ENCODE data around the gene DIP2A. TPM values are rescaled to one million over a fixed set of nuclear protein-coding genes. Genes with fewer than 3 reads are reported as not detected.

DIP2A gene
- polyA plus RNA-seq, 3 donors = 4.6 to 55.4 (median 6.1) TPM

DNA sequence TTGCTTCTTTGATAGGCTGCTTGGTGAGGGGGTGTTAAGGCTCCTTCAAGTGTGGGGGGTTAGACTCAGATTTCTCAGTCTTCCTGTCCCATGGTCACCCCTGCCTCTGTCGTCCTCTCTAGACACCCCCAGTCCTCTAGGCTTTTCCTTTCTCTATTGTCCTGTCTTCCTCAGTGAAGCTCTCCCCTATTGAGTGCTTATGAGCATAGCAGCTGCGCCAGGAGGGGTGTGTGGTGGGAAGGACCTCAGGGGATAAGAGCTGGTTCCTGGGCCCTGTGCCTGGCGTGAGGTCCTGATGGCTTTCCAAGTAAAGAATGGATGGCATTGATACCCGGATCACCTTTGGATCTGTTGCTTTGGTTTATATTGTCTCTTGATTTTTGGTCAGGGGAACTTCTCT, 69.1 kb downstream of the DIP2A start:
- whole genome bisulfite sequencing (ENCODE audit: insufficient coverage) = 100% methylated on average over 1 of the region's 4 CpGs
- peaks cover 0 to 2% (median 0%) of the 10 kb centered on the region in 3 donors for H3K27me3 Mint-ChIP-seq (ENCODE audit: low read depth in 3 of 3)

GRCh38 chr21:46532080-46532479, 73.4 kb downstream of the DIP2A start:
- Histone ChIP-seq H3K27me3 (ENCODE audit: control insufficient read depth in 2 of 2, insufficient read depth in 2 of 2, low read length in 2 of 2) (no peaks in the 10 kb centered on the region), H3K27ac (ENCODE audit: low read depth in 1 of 2, low read length in 2 of 2) (no peak overlapping the region), H3K9ac (ENCODE audit: insufficient read depth, low read length, poor library complexity, severe bottlenecking) (no peak overlapping the region), H3K4me2 (replicated peaks; ENCODE audit: extremely low read depth, low read length, poor library complexity, severe bottlenecking) (no peak overlapping the region), H3K79me2 (ENCODE audit: insufficient read depth, low read length) (peaks cover 1% of the 10 kb centered on the region), H3K4me1 (ENCODE audit: control insufficient read depth in 1 of 2, insufficient read depth in 2 of 2, low read length in 2 of 2) (no peaks in the 10 kb centered on the region), H2AFZ (ENCODE audit: insufficient read depth, low read depth, low read length, poor library complexity, severe bottlenecking) (no peak overlapping the region), H3K4me3 (replicated peaks in 1 of 3; ENCODE audit: low read depth in 2 of 3, low read length in 3 of 3) (no peak overlapping the region), H3K9me3 (replicated peaks in 1 of 2; ENCODE audit: control insufficient read depth in 1 of 2, insufficient read depth in 1 of 2, low read length in 2 of 2) (no peaks in the 10 kb centered on the region), H4K20me1 (ENCODE audit: insufficient read depth, low read length) (no peaks in the 10 kb centered on the region), H3K36me3 (replicated peaks in 1 of 2; ENCODE audit: control insufficient read depth in 1 of 2, insufficient read depth in 2 of 2, low read length in 2 of 2) (peaks cover 63 to 82% of the 10 kb centered on the region in 2 donors)
- WGBS (ENCODE audit: insufficient coverage) = 100% methylated on average over 5 of the region's 7 CpGs
- DNase-seq = no peak
- no peaks in the 10 kb centered on the region for H3K9me3 Mint-ChIP-seq
- no peaks in the 10 kb centered on the region for H3K4me1 Mint-ChIP-seq
- no peaks in the 10 kb centered on the region for H3K27me3 Mint-ChIP-seq (ENCODE audit: low read depth in 3 of 3)
- H3K36me3 Mint-ChIP-seq = peaks cover 63 to 79% of the 10 kb centered on the region in 2 donors
- TF ChIP-seq, protein P1, sequence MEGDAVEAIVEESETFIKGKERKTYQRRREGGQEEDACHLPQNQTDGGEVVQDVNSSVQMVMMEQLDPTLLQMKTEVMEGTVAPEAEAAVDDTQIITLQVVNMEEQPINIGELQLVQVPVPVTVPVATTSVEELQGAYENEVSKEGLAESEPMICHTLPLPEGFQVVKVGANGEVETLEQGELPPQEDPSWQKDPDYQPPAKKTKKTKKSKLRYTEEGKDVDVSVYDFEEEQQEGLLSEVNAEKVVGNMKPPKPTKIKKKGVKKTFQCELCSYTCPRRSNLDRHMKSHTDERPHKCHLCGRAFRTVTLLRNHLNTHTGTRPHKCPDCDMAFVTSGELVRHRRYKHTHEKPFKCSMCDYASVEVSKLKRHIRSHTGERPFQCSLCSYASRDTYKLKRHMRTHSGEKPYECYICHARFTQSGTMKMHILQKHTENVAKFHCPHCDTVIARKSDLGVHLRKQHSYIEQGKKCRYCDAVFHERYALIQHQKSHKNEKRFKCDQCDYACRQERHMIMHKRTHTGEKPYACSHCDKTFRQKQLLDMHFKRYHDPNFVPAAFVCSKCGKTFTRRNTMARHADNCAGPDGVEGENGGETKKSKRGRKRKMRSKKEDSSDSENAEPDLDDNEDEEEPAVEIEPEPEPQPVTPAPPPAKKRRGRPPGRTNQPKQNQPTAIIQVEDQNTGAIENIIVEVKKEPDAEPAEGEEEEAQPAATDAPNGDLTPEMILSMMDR (IDR thresholded peaks at IDR 0.05) = no peak
- peak overlapping the region in 2 of 7 donors; percentile 35 to 72 for H3K27ac Mint-ChIP-seq
- H3K4me3 Mint-ChIP-seq = no peak overlapping the region
- intact Hi-C loops (cut with micrococcal nuclease) = no loop called here

More for the DNA sequence above, 69.1 kb downstream of the DIP2A start:
- H3K27ac ChIP-seq (ENCODE audit: low read depth in 1 of 2, low read length in 2 of 2) = no peak overlapping the region
- H3K4me1 ChIP-seq (ENCODE audit: control insufficient read depth in 1 of 2, insufficient read depth in 2 of 2, low read length in 2 of 2) = peaks cover 0 to 9% of the 10 kb centered on the region in 2 donors
- H3K27ac Mint-ChIP-seq = peak overlapping the region in 4 of 7 donors; percentile 12 to 40 (median 32)
- no peak overlapping the region for H3K9ac ChIP-seq (ENCODE audit: insufficient read depth, low read length, poor library complexity, severe bottlenecking)
- H3K4me1 Mint-ChIP-seq = peaks cover 5% of the 10 kb centered on the region
- no peaks in the 10 kb centered on the region for H4K20me1 ChIP-seq (ENCODE audit: insufficient read depth, low read length)
- no peak overlapping the region for H3K4me3 ChIP-seq (replicated peaks in 1 of 3; ENCODE audit: low read depth in 2 of 3, low read length in 3 of 3)
- peak overlapping the region in 1 of 2 donors; percentile 2 for H3K4me3 Mint-ChIP-seq
- no peaks in the 10 kb centered on the region for H3K9me3 Mint-ChIP-seq
- no peaks in the 10 kb centered on the region for H3K9me3 ChIP-seq (replicated peaks in 1 of 2; ENCODE audit: control insufficient read depth in 1 of 2, insufficient read depth in 1 of 2, low read length in 2 of 2)
- peaks cover 28 to 52% of the 10 kb centered on the region in 2 donors for H3K36me3 ChIP-seq (replicated peaks in 1 of 2; ENCODE audit: control insufficient read depth in 1 of 2, insufficient read depth in 2 of 2, low read length in 2 of 2)
- H3K4me2 ChIP-seq (replicated peaks; ENCODE audit: extremely low read depth, low read length, poor library complexity, severe bottlenecking) = no peak overlapping the region
- peaks cover 38 to 62% of the 10 kb centered on the region in 2 donors for H3K36me3 Mint-ChIP-seq
- DNase-seq = no peak
- no peaks in the 10 kb centered on the region for H3K27me3 ChIP-seq (ENCODE audit: control insufficient read depth in 2 of 2, insufficient read depth in 2 of 2, low read length in 2 of 2)
- TF ChIP-seq, protein P1 (IDR thresholded peaks at IDR 0.05) = no peak
- no peak overlapping the region for H2AFZ ChIP-seq (ENCODE audit: insufficient read depth, low read depth, low read length, poor library complexity, severe bottlenecking)
- peaks cover 2% of the 10 kb centered on the region for H3K79me2 ChIP-seq (ENCODE audit: insufficient read depth, low read length)
- intact Hi-C loops (cut with micrococcal nuclease) = no loop called here
